ENCODE measurements around the gene TSC1.

The TSC1 gene

DNA sequence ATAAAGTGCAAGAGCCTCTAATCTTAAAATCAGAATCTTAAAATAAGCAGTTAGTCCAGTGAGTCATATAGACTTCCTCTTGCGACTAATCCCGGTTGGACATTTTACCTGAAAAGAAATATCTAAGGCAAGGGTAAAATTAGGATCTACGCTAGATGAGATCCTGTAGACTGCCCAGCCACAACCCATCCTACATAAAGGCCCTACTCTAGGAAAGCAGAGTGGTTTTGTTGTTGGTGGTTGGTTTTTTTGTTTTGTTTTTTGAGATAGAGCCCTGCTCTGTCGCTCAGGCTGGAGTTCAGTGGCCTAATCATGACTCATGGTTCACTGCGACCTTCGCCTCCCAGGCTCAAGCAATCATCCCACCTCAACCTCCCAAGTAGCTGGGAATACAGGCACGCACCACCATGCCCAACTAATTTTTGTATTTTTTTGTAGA lies 6.9 kb downstream of the TSC1 start:
- no peak for DNase-seq (ENCODE audit: low read depth)

DNA sequence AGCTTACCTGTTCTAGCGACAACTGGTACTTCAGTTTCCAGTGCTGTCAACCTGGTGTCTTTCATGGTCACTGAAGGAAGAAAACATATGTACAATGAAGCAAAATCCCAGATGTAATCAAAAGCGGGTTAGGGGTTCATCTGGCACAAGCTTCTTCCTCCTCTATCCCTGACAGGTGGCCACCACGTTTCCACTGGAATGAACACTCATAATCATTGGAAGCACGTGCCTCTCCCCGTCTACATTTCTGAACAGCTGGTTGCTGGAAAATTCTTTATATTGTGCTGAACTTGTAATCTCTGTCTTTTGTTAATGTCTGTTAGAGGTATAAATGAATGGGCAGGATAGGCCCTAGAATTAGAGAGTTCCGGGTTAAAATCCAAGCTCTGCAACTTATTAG lies 9.4 kb downstream of the TSC1 start:
- DNase-seq (ENCODE audit: low read depth) = no peak

DNA sequence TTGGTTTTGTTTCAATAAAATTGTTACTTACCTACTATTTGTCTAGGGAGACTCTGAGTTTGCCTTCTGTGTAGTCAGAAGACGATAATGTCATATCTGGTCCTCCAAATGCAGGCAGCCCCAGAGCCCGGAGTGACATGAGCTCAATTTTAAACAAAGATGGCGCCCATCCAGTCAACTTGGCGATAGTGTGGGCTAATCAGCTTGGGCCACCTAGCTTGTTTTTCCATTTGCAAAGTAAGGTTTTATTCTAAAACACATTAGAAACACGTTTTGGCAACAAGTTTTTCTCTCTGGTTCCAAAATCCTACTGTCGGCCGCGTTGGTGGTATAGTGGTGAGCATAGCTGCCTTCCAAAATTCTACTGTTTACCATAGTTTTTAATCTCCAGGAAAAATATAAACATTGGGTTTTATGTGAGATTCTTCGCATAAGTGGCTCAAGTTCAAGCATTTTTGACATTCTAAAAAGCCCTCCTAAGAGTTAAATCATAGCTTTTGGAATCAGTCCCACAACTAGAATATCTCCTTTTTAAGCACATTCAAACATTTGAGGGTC lies 13.2 kb downstream of the TSC1 start:
- DNase-seq (ENCODE audit: low read depth) = no peak

DNA sequence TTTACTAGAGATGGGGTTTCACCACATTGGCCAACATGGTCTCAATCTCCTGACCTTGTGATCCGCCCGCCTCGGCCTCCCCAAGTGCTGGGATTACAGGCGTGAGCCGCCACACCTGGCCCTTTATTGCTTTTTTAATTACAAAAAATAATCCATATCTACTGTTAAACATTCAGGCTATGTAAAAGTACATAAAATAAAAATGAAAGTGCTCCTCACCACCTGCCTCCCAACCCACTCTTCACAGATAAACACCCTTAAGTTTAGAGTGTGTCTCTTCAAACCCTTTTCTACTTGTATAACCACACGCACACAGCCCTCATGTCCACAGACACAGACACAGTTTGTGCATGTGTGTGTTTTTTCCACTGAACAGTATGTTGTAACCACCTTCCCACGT lies 16.7 kb downstream of the TSC1 start:
- no peak for DNase-seq (ENCODE audit: low read depth)

DNA sequence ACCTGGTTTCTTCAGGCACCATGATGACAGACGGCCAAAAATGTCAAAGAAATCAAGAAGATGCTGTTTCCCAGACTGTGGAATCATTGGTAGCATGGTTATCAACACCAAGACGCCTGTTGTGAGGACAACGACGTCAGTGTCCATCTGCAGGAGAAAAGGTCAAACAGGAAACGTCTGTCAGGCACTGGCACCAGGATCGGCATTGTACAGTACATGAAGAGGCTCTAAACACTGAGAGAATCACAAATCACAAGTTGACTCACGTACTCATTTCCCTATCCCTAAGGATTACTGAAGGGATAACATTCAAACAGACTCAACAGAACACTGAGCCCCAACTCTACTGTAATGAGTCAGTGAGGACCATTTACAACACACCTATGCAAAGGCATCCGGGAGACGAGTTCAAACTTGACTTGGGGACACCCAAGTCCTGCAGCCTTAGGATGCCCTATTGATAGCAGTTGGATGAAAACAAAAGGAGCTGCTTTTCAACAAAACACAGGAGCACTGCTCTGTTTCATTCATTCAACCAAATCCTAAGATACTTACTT lies 21.0 kb downstream of the TSC1 start:
- DNase-seq (ENCODE audit: low read depth) = no peak

DNA sequence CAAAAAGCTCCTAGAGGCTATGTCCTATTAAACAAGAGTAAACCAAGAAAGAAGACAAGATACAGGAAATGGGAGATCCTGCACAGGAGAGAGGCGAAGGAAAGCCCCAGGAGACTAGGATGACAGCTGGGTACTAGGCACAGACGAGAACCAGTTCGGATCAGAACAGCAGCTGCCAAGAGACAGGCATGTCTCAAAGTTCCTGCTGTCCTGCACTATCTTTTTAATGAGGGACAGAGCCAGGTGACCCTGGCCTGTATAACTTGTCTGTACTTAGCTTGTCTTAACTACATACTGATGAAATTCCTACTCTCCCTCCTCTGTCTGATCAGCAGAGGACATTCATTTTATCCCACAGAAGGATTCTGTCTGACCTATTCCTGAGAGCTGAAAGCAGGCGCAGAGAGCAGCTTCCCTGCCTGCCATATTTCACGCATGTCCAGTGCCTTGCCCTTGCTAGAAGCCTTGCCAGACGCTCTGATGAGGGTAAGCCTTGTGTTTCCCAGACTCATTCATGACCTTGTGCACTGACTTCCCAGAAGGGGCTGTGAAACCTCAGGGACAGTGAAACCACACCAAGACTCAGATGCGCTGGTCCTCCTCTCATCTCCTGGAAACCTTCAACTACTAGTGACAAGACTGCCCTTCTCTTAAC lies 24.7 kb downstream of the TSC1 start:
- no peak for DNase-seq (ENCODE audit: low read depth)

DNA sequence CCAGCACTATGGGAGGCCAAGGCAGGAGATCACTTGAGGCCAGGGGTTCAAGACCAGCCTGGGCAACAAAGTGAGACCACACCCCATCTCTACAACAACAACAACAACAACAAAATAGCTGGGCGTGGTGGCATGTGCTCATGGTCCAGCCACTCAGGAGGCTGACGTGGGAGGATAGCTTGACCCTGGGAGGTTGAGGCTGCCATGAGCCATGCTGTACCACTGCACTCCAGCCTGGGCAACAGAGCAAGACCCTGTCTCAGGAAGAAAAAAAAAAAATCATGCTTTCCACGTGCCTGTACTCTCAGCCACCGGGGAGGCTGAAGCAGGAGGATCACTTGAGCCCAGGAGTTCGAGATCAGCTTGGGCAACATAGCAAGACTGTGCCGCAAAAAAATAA lies 29.5 kb downstream of the TSC1 start:
- no peak for DNase-seq (ENCODE audit: low read depth)

DNA sequence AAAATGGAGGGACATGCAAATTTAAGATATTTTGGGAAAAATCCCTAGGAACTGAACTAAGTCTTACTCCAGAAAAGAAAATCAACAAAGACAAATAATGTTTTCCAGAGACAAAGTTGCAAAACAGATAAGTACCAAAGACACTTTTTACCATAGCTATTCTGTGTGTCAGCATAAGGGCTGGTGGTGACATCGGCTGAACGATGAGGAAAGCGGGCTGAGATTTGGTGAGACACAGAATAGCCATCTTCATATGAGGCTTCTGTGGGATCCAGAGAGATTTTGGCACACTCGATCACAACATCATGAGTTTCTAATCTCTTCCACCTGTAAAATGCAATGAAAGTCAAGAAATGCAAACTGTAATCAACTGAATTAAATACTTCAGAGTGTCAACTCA lies 32.3 kb downstream of the TSC1 start:
- no peak for DNase-seq (ENCODE audit: low read depth)

DNA sequence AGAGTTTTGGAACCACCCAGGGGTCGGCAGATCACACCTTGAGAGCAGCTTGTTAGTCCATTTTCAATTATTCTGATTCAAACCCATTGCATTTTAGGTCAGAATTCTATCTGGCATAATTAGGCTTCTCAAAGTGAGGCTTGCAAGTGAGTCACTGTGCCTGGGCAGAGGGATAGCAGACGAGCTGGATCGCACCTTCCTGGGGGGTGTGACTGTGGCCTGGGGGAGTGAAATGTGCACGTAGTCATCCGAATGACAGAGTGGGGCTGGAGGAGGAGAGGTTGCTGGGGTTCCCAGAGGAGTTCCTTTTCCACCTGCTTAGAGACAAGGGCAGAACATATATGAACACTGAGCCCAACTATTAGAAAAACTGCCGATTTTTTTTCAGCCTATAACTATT lies 34.0 kb downstream of the TSC1 start:
- no peak for DNase-seq (ENCODE audit: low read depth)

DNA sequence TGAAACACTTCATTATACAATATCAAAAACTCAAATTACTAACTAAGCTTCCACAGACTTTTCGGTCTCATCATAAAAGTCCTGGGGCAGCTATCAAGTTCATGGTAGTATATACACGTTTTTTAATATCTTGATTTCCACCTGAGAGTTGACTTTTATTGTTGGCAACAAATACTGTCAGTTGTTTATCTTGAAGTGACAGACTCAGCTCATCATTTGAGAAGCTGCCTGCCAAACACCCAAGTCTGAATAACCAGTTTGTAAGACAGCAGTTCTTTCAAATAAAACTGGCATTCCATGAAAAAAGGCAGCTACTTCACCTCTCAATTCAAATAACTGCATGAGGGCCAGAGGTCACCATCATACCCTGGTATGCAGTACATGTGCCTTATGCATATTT lies 35.1 kb downstream of the TSC1 start:
- no peak for DNase-seq (ENCODE audit: low read depth)

DNA sequence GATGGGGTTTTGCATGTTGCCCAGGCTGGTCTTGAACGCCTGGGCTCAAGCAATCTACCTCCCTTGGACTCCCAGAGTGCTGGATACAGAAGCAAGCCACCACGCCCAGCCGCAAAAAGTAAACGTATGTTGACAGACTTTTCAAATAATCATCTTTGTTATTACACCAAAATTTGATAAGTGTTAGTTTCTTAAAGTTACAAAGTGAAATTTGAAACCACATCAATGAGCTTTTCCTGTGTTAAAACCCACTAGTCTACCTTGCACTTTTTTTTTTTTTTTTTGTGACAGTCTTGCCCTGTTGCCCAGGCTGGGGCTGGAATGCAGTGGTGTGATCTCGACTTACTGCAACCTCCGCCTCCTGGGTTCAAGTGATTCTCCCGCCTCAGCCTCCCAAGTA lies 35.8 kb downstream of the TSC1 start:
- no peak for DNase-seq (ENCODE audit: low read depth)

DNA sequence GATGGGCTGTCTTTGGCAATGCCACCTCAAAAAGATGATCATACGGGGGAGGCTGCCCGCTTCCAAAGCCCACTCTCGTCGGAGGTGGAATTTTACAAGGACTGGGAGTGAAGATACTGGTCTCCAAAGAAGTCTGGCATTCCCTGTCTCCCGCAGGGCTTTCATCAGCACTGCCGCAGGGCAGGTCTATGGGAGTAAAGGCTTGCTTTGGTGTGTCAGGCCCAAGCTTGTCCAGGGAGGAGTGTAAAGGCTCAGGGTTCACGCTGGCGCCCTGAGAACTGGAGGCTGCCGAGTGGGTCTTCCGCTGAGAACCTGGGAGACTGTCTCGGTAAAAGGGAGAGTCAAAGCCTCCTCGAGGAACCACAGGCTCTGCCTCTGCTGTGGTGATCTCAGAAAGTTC lies 38.7 kb downstream of the TSC1 start:
- no peak for DNase-seq (ENCODE audit: low read depth)

DNA sequence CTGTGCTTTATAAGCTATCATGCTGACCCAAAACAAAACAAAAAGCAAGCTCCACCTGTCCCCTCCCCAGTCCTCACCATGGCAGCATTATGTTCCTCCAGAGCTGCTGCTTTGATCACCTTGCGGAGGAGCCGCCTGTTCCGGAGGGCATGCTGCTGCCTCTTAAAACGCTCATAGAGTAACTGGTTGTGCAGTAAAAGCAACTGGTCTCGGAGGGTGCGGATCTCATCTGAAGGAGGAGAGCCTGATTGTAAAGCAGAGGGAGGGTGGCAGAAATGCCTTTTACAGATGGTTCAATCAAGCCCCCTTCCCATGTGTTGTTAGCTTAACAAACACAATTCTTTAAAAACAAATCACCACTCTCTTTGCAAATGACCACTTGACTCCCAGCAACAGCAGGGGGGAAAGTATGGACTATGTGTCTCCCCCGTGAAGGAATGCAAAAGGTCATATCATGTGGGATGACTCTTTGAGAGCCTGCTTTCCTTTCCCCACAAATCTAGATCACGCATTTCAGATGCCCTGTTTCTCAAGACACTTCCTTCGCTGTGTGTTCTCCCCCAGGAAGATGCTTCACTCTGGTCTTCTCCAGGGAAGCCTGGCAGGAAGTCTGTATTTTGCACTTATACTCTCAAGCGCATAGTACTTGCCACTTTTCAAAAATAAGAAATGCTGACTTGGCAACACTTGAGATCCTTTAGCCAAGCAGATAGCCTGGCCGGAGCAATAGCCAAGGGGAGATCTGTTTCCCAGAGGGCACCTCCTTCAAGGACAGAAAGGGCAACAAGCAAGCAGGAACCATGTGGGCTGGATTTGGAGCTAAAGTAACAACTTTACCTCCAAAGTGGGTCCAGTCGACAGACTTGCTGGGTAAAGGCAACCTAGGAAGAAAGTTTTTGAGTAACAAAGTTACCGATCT lies 40.6 kb downstream of the TSC1 start:
- DNase-seq (ENCODE audit: low read depth) = no peak

DNA sequence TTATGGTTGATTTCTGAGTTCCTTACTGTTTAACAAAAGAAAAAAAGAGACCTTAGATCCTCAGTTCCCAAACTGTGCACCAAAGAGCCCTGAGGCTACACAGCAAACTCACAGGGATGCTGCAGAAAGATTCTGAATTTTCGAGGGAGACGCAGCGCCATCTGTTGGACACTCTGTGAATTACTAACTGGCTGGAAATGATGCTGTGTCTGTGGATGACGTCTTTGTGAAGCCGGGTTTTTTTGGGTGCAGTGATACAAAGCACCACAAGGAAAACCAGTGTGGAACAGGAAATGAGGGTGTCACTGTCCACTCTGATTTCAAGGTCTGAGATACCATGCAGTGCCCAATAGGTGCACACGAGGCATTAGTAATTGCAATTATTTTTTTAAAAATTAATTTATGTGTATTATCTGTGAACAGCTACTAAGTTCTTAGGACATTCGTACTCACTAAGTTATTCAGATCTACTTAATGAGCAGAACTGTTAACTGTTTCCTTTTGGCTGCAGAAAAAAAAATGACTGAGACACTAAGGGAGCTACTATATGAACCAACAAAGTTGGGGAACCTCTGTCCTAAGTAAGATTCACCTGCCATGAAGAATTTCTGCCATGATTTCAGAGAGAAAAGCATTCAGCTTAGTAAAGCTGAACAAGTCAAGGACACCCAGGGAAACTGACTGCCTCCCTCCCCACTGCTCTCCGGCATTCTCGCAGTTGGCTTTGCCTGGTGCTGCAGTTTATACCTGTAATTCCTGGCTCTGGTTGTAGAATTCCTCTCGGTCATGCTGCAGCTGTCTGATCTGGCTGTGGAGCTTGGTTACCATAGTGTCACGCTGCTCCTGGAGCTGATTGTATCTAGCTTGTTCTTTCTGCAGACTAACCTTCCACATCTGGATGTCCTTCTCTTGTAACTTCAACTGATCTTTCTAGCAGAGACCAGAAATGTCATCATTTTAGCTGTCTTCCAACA lies 42.3 kb downstream of the TSC1 start:
- DNase-seq (ENCODE audit: low read depth) = peak; percentile 43

DNA sequence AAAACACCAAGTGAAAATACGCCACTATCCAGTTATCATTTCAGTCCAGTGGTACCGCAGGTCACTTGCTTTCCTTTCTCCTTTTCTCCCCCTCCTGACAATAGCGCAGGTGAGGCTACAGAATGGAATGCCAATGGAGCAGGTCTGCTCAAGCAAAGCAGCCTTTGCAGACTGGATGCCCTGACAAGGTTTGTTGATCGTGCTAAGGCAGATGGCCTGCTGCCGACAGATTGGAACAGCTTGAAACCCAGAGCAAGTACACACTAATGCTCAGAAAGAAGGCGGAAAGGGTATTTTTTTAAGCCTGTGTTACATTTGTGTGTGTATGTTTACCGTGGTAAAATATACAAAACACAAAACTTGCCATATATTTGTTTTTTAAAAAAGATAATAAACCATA lies 46.4 kb downstream of the TSC1 start:
- no peak for DNase-seq (ENCODE audit: low read depth)

DNA sequence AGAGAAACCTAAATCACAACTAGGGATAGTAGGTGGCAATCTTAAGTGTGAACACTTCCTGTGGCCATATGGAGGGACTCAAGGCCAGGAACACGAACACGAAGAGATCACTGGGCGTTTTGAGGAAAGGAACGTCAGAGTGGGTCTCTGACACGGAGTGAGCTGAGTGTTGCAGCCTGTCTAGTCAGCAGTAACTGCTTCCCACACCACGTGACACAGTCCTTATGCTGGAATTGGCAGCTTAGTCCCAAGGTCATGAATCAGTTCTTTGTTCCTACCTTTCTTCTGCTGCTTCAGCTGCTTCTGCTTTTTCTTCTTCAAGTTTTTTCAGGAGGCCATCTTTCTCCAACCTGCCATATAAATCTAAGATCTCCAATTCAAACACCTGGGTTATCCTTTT lies 47.5 kb downstream of the TSC1 start:
- DNase-seq (ENCODE audit: low read depth) = no peak

DNA sequence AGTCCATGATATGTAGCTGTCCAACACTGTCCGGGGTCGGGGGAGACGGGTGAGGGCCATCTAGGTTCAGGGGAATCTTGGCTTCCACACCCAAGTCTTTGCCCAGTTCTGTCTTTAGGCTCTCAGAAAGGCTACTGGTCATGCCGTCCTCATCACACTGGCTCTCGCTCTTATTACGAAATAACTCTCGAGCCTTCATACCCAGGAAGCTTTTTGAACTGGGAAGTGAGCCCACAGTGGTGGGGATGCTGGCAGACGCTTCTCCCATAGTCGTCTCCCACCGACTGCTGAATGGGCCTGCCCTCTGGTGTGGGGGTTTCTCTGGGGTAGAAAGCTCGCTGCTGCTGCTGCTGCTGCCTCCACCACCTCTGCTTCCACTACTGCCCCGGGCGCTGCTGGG lies 48.2 kb downstream of the TSC1 start:
- no peak for DNase-seq (ENCODE audit: low read depth)

DNA sequence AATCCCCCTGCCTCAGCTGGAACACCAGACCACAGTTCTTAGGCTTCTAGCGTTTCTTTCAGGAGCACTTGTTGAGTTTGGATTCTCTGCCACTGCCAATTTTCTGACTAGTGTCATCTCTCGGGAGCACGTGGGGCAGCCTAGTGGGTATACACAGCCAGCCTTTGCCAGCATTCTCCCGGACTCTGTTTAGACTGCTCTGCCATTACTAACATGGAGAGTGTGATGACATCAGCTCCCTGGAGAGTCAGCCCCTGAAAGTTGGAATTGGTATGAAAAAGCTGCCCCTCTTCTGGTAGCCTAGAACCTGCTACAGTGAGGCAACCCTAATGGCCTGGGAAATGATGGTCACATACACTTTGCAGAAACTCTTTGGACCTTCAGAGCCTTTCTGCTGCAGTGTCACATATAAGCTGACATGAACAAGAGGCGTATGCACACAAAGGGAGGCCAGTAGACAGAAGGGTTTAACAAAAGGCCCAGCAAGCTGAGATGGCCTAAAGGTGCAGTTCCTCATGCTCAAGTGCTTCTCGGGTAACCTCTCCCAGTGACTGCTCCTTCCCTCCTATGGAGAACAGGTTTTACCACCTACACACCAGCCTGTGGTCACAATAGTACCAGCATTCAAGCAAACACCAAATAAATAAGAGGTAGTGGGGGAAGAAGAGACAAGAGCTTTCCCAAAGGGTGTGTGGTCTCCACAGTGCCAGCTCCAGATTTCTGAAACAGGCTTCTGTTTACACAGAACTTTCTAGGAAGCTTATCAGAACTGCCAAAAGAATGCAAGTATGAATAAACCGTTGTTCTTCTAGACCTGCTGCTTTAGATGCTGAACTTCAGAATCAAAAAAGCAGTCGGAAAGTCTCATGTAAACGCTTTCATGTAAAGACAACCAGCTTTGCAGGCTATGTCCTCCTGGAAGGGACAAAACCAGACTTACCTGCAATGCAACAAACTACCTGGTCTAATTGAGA lies 49.3 kb downstream of the TSC1 start:
- DNase-seq (ENCODE audit: low read depth) = no peak

DNA sequence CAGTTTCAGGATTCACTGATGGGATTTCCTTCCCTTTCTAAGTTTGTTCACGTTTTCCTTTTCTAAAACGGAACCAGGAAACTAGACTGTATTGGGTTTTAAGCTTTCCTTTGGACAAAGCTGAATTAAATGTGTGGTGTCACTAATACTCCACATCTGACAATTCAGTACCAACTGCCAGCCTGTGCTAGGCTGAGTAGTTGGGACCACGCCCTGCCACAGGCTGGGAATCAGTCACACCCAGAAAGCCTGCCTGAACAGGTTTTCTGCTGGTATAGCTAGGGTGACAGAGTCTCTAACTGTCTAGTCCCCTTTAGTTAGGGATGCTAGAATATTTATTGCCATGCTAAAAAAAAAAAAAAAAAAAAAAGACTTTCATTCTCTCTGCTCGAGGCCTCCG lies 50.1 kb downstream of the TSC1 start:
- no peak for DNase-seq (ENCODE audit: low read depth)

DNA sequence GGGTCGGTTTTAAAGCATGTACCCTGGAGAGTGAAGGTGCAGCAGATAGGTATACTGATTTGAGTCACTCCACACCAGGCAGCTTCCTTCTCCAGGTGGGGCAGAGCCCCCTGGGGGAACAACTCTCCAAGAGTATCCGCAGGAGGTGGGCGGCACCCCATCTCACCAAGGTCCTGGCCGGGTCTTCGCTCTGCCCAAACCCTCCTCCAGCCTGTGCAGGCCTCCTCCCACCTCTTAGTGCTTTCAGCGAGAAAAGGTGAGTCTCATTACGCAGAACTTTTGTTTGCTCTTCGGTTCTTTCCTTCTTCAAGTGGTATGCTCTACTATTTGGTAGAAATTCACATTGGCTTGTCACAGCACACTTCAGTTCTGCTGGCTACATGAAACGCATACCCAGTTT lies 52.0 kb downstream of the TSC1 start:
- no peak for DNase-seq (ENCODE audit: low read depth)

DNA sequence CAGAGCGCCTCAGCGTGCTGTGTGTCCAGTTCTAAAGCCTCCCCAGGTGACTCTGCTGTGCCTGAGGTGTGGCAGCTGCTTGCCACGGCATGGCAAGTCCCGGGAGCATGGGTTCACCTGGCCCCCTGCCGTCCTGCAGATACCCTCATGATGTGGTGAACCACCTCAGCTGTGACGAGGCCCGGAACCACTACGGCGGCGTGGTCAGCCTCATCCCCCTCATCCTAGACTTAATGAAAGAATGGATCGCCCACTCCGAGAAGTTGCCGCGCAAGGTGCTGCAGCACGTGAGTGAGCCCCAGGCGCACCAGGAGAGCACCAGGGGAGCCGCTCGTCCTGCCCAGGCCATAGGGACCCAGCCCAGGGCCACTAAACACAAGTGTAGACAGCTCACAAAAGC lies 56.3 kb downstream of the TSC1 start:
- DNase-seq (ENCODE audit: low read depth) = no peak

Measured in HS-5 (cell line).